SK-N-SH (cell line): Measurements from ENCODE around the gene ZCCHC7. TPM values are rescaled to one million over a fixed set of nuclear protein-coding genes. Genes with fewer than 3 reads are reported as not detected.

Experiments
- CTCF ChIA-PET: fragments of 300-600, 350-600 bp; formaldehyde crosslinking; extraction: SDS; loops from one replicate; lab custom pipeline; 2021; lab: Yijun Ruan, JAX
- POLR2A ChIA-PET: fragments of 350-600 bp; sonication (Branson Sonifier 250); formaldehyde crosslinking; extraction: SDS; loops from one replicate; lab custom pipeline; 2020; ENCODE audit warnings: antibody characterized with exemption, inconsistent platforms; lab: Yijun Ruan, JAX
- DNase-seq: peaks from one replicate; pipeline ENCODE4 v3.0.0; 2012
- H2AFZ ChIP-seq: fragments of 200-600 bp; sonication (generic); 2 replicates; pipeline ENCODE4 v1.8.1; 2016; ENCODE audit warnings: antibody characterized with exemption, mild to moderate bottlenecking, low read depth
- H3F3A ChIP-seq: fragments of 200-600 bp; sonication (generic); replicated peaks from 2 replicates; pipeline ENCODE3; 2016; ENCODE audit warnings: antibody characterized with exemption, mild to moderate bottlenecking; ENCODE audit not compliant: insufficient read depth
- H3K27ac ChIP-seq, 2 experiments: fragments of 200-500 bp in 1 of 2; fragments of 200-600 bp in 1 of 2; sonication (Bioruptor generic) in 1 of 2; sonication (generic), shearing (Covaris generic) in 1 of 2; 2 replicates each; pipeline versions ENCODE4 v1.5.1 to v1.6.1; 2014 to 2016; ENCODE audit warnings: low read depth in 2 of 2, inconsistent platforms in 1 of 2, low read length in 1 of 2, mild to moderate bottlenecking in 1 of 2, mixed read lengths in 1 of 2
- H3K27me3 ChIP-seq: fragments of 200-600 bp; sonication (generic), shearing (Covaris generic); 2 replicates; pipeline ENCODE4 v1.6.1; 2016; ENCODE audit warnings: mixed run types; ENCODE audit not compliant: insufficient read depth
- H3K36me3 ChIP-seq, 2 experiments: fragments of 200-500 bp in 1 of 2; fragments of 200-600 bp in 1 of 2; sonication (Bioruptor generic) in 1 of 2; sonication (generic) in 1 of 2; replicated peaks in 1 of 2; 2 replicates each; pipeline versions ENCODE3 to v1.5.1; 2014 to 2016; ENCODE audit warnings: low read length in 1 of 2, mild to moderate bottlenecking in 1 of 2; ENCODE audit not compliant: insufficient read depth in 2 of 2, control insufficient read depth in 1 of 2
- H3K4me1 ChIP-seq, 2 experiments: fragments of 200-500 bp in 1 of 2; fragments of 200-600 bp in 1 of 2; sonication (Bioruptor generic) in 1 of 2; sonication (generic), shearing (Covaris generic) in 1 of 2; 2 replicates each; pipeline versions ENCODE4 v1.5.1 to v1.6.1; 2014 to 2016; ENCODE audit warnings: low read depth in 1 of 2, low read length in 1 of 2, mixed run types in 1 of 2; ENCODE audit not compliant: insufficient read depth in 2 of 2, control insufficient read depth in 1 of 2
- H3K4me2 ChIP-seq: fragments of 200-600 bp; sonication (generic), shearing (Covaris generic); 2 replicates; pipeline ENCODE4 v1.6.1; 2017; ENCODE audit warnings: mixed run types
- H3K4me3 ChIP-seq, 2 experiments: fragments of 200-500 bp in 1 of 2; fragments of 200-600 bp in 1 of 2; sonication (Bioruptor generic) in 1 of 2; sonication (generic), shearing (Covaris generic) in 1 of 2; 2 replicates each; pipeline versions ENCODE4 v1.5.1 to v1.8.1; 2014 to 2016; ENCODE audit warnings: low read depth in 2 of 2, inconsistent platforms in 1 of 2, low read length in 1 of 2, mild to moderate bottlenecking in 1 of 2, mixed read lengths in 1 of 2, moderate library complexity in 1 of 2
- H3K79me2 ChIP-seq: fragments of 200-600 bp; sonication (generic); 2 replicates; pipeline ENCODE4 v1.8.1; 2017; ENCODE audit warnings: mild to moderate bottlenecking; ENCODE audit not compliant: insufficient read depth
- H3K9ac ChIP-seq: fragments of 200-600 bp; sonication (generic); 2 replicates; pipeline ENCODE4 v1.6.1; 2017; ENCODE audit warnings: mixed run types
- H3K9me2 ChIP-seq: fragments of 200-600 bp; sonication (generic); 2 replicates; pipeline ENCODE4 v1.6.1; 2017; ENCODE audit warnings: mixed run types
- H3K9me3 ChIP-seq: fragments of 200-600 bp; sonication (generic); 2 replicates; pipeline ENCODE4 v1.6.1; 2017; ENCODE audit warnings: mixed run types, mild to moderate bottlenecking, moderate library complexity
- H4K20me1 ChIP-seq: fragments of 200-600 bp; sonication (generic); 2 replicates; pipeline ENCODE4 v1.6.1; 2017; ENCODE audit warnings: mild to moderate bottlenecking, mixed run types; ENCODE audit not compliant: insufficient read depth
- CTCF ChIP-seq: fragments of 200-600 bp; sonication (generic); IDR thresholded peaks from 2 replicates; pipeline ENCODE4 v1.6.1; 2017; ENCODE audit warnings: antibody characterized with exemption, mild to moderate bottlenecking, moderate library complexity
- EP300 ChIP-seq, 2 experiments: IDR thresholded peaks; 2 replicates each; pipeline versions ENCODE4 v1.4.0 to v1.6.1; 2012; ENCODE audit warnings: borderline replicate concordance in 1 of 2, low read depth in 1 of 2, low read length in 1 of 2
- FOXJ3 ChIP-seq: sonication (generic); formaldehyde crosslinking; IDR thresholded peaks from 2 replicates; pipeline ENCODE4 v1.5.1; 2020; ENCODE audit warnings: mild to moderate bottlenecking, missing genetic modification reagents
- IRF3 ChIP-seq: fragments of 150-350 bp; IDR thresholded peaks from 2 replicates; pipeline ENCODE4 v1.6.1; 2016; ENCODE audit warnings: mild to moderate bottlenecking, low read depth, low read length
- POLR2AphosphoS5 ChIP-seq: IDR thresholded peaks from 2 replicates; pipeline ENCODE4 v1.6.1; 2012; ENCODE audit warnings: low read depth, low read length
- RCOR1 ChIP-seq: fragments of 150-350 bp; IDR thresholded peaks from 2 replicates; pipeline ENCODE4 v1.6.1; 2017; ENCODE audit warnings: antibody characterized with exemption, low read length
- TEAD4 ChIP-seq: IDR thresholded peaks from 2 replicates; pipeline ENCODE4 v1.4.0; 2012; ENCODE audit warnings: mild to moderate bottlenecking, borderline replicate concordance; ENCODE audit not compliant: insufficient read depth
- YY1 ChIP-seq: IDR thresholded peaks from 2 replicates; pipeline ENCODE4 v1.4.0; 2012; ENCODE audit warnings: low read depth, mild to moderate bottlenecking
- WGBS: methylation state at CpG from one replicate; pipeline ENCODE4 v1.1.6; 2017; ENCODE audit warnings: low lambda C conversion rate; 5-methylcytosine and 5-hydroxymethylcytosine counted together
- polyA plus RNA-seq, 3 experiments: library from polyadenylated mRNA; depleted of rRNA; stranded (reverse); fragments of >200 nt; gene quantifications; 2 replicates each; pipeline ENCODE4 v1.2.3, GENCODE V29; 2012
- TF ChIP-seq, protein P1 (sequence below): IDR thresholded peaks from 2 replicates; pipeline ENCODE4; 2012
- TF ChIP-seq, protein P2 (sequence below): fragments of 150-350 bp; IDR thresholded peaks from 2 replicates; pipeline ENCODE4 v1.6.1; 2017; ENCODE audit warnings: antibody characterized with exemption, low read length, low read depth, borderline replicate concordance

The ZCCHC7 gene
- polyA plus RNA-seq, 1 of the 3 experiments (the other 2 are of a cell fraction): 12.6 TPM

DNA sequence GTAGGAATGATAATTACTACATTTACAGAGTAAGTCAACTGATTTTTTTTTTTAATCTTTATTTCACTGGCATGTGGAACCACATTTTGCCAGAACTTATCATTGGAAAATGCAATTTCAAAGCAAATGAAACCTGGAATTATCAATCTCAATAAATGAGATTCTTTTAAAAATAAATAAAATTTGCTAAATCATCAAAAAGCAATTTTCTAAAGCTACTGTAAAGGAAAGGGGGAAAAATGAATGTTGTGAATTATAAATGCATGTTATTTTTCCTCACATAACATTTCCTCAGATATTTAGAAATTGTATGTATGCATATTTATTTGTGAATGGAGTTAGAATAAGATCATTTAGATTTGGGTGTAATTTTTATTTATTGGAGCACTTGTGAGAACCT, 212.2 kb downstream of the ZCCHC7 start:
- DNase-seq: no peak
- ChIA-PET CTCF (interaction anchor here (0.7 to 2.6 kb wide), 2 partner anchors 10 to 82 kb away, joined by 4 to 6 read pairs; no protein-coding TSS in a partner anchor), POLR2A (no interaction called here)
- peaks cover 0 to 4% of the 10 kb centered on the region in 2 experiments for H3K36me3 ChIP-seq
- H4K20me1 ChIP-seq: no peaks in the 10 kb centered on the region
- no peaks in the 10 kb centered on the region for H3F3A ChIP-seq
- H3K27me3 ChIP-seq: no peaks in the 10 kb centered on the region
- no peak overlapping the region for H3K4me2 ChIP-seq
- H3K4me1 ChIP-seq: peaks cover 6 to 13% of the 10 kb centered on the region in 2 experiments; a peak in 3 of 4 replicates
- H3K4me3 ChIP-seq: no peak overlapping the region
- H3K9me2 ChIP-seq: no peaks in the 10 kb centered on the region
- H3K9me3 ChIP-seq: no peaks in the 10 kb centered on the region
- no peaks in the 10 kb centered on the region for H3K79me2 ChIP-seq
- TF ChIP-seq RCOR1 (no peak), TEAD4 (no peak), IRF3 (no peak), EP300 (IDR thresholded peaks at IDR 0.05; ENCODE audit: borderline replicate concordance in 1 of 2, low read depth in 1 of 2, low read length in 1 of 2) (no peak), POLR2AphosphoS5 (no peak), FOXJ3 (no peak), YY1 (no peak)
- TF ChIP-seq, protein P1, sequence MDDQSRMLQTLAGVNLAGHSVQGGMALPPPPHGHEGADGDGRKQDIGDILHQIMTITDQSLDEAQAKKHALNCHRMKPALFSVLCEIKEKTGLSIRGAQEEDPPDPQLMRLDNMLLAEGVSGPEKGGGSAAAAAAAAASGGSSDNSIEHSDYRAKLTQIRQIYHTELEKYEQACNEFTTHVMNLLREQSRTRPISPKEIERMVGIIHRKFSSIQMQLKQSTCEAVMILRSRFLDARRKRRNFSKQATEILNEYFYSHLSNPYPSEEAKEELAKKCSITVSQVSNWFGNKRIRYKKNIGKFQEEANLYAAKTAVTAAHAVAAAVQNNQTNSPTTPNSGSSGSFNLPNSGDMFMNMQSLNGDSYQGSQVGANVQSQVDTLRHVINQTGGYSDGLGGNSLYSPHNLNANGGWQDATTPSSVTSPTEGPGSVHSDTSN: no peak
- TF ChIP-seq, protein P2, sequence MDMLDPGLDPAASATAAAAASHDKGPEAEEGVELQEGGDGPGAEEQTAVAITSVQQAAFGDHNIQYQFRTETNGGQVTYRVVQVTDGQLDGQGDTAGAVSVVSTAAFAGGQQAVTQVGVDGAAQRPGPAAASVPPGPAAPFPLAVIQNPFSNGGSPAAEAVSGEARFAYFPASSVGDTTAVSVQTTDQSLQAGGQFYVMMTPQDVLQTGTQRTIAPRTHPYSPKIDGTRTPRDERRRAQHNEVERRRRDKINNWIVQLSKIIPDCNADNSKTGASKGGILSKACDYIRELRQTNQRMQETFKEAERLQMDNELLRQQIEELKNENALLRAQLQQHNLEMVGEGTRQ: no peak
- H2AFZ ChIP-seq: no peak overlapping the region
- H3K27ac ChIP-seq: no peak overlapping the region
- H3K9ac ChIP-seq: no peak overlapping the region

DNA sequence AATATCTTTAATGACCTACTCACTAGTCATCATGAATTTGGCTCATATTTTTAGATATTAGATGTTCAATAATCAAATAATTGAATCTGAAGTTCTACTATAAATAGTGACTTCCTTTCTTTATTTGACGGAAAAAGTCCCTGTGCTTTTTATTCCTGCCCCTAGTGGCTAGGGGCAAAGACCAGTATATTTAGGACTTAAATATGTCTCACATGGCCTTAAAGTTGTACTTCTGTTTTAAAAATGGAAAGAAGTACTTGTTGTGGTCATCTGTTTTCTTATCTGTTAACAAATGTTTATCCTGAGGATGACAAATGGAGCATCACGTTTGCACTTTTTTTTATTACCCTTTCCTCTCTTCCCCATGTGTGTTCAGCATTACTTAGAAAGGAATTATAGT, 212.9 kb downstream of the ZCCHC7 start:
- Histone ChIP-seq H3K27me3 (no peaks in the 10 kb centered on the region), H3K9me2 (no peaks in the 10 kb centered on the region), H3K4me1 (peaks cover 4 to 10% of the 10 kb centered on the region in 2 experiments; a peak in 3 of 4 replicates), H3K4me3 (no peak overlapping the region), H4K20me1 (no peaks in the 10 kb centered on the region), H3K9me3 (no peaks in the 10 kb centered on the region), H3K9ac (no peak overlapping the region), H3F3A (no peaks in the 10 kb centered on the region), H3K4me2 (no peak overlapping the region), H2AFZ (no peak overlapping the region), H3K27ac (no peak overlapping the region), H3K79me2 (no peaks in the 10 kb centered on the region), H3K36me3 (peaks cover 0 to 4% of the 10 kb centered on the region in 2 experiments)
- ChIA-PET POLR2A (no interaction called here), CTCF (interaction anchor here (0.7 to 2.6 kb wide), 2 partner anchors 10 to 81 kb away, joined by 4 to 6 read pairs; no protein-coding TSS in a partner anchor)
- TF ChIP-seq, protein P1: no peak
- TF ChIP-seq CTCF: peak; percentile 37
- DNase-seq: no peak
- WGBS: 62% methylated on average over 2 of the region's 2 CpGs
